PC-3 (cell line): ENCODE measurements around the gene ULK4. TPM values are rescaled to one million over a fixed set of nuclear protein-coding genes. Genes with fewer than 3 reads are reported as not detected.

Experiments
- ATAC-seq: fragments of 200-7000 bp; cut with Tn5 transposase; 2 replicates; pipeline ENCODE4 v1.9.1; 2020; ENCODE audit warnings: mild to moderate bottlenecking, moderate library complexity
- BruUV-seq: library from RNA; stranded (reverse); fragments of 400-500 nt; replicated peaks from 2 replicates; lab custom pipeline; 2021; lab: Mats Ljungman, UMichigan
- CTCF ChIA-PET: fragments of 300-600 bp; sonication (Branson Sonifier 250); formaldehyde crosslinking; loops from one replicate; lab custom pipeline; 2022; ENCODE audit warnings: antibody characterized with exemption; lab: Charles Lee
- POLR2A ChIA-PET: fragments of 300-600 bp; sonication (Branson Sonifier 250); formaldehyde crosslinking; loops from one replicate; lab custom pipeline; 2022; ENCODE audit warnings: antibody characterized with exemption; ENCODE audit not compliant: unreplicated experiment; lab: Charles Lee
- DNase-seq: peaks from one replicate; pipeline ENCODE4 v3.0.0-alpha.2; 2015
- H2AFZ ChIP-seq: fragments of 300-600 bp; sonication (generic); 2 replicates; pipeline ENCODE4 v1.6.0; 2016; ENCODE audit warnings: antibody characterized with exemption, low read length
- H3F3A ChIP-seq: fragments of 300-600 bp; sonication (generic); one replicate; pipeline ENCODE4 v1.6.0; 2017; ENCODE audit warnings: antibody characterized with exemption, low read length, control low read depth, mild to moderate bottlenecking; ENCODE audit not compliant: unreplicated experiment
- H3K27ac ChIP-seq: fragments of 300-600 bp; sonication (generic); 2 replicates; pipeline ENCODE4 v1.5.1; 2016; ENCODE audit warnings: mild to moderate bottlenecking, low read length
- H3K27me3 ChIP-seq: fragments of 300-600 bp; sonication (generic); 2 replicates; pipeline ENCODE4 v1.6.1; 2016; ENCODE audit warnings: low read length, mixed read lengths
- H3K36me3 ChIP-seq: fragments of 300-600 bp; sonication (generic); 2 replicates; pipeline ENCODE4 v1.6.1; 2016; ENCODE audit warnings: low read depth, mixed run types, low read length, mixed read lengths
- H3K4me1 ChIP-seq: fragments of 300-600 bp; sonication (generic); 2 replicates; pipeline ENCODE4 v1.5.1; 2016; ENCODE audit warnings: low read length; ENCODE audit not compliant: insufficient read depth
- H3K4me2 ChIP-seq: fragments of 300-600 bp; sonication (generic); 2 replicates; pipeline ENCODE4 v1.6.0; 2016; ENCODE audit warnings: low read length
- H3K4me3 ChIP-seq: fragments of 300-600 bp; sonication (generic); 2 replicates; pipeline ENCODE4 v1.5.1; 2016; ENCODE audit warnings: mild to moderate bottlenecking, low read length, mixed read lengths
- H3K79me2 ChIP-seq: fragments of 300-600 bp; sonication (generic); 2 replicates; pipeline ENCODE4 v1.6.1; 2017; ENCODE audit warnings: low read length, mixed read lengths
- H3K9ac ChIP-seq: fragments of 300-600 bp; sonication (generic); 2 replicates; pipeline ENCODE4 v1.6.0; 2016; ENCODE audit warnings: mild to moderate bottlenecking, low read length
- H3K9me2 ChIP-seq: fragments of 300-600 bp; sonication (generic); replicated peaks from 2 replicates; pipeline ENCODE4 v1.6.1; 2016; ENCODE audit warnings: mixed run types, low read length, mixed read lengths
- H3K9me3 ChIP-seq: fragments of 300-600 bp; sonication (generic); 2 replicates; pipeline ENCODE4 v1.6.1; 2016; ENCODE audit warnings: low read length, mixed read lengths
- H4K20me1 ChIP-seq: fragments of 300-600 bp; sonication (generic); 2 replicates; pipeline ENCODE4 v1.6.1; 2016; ENCODE audit warnings: low read length, mixed read lengths
- CTCF ChIP-seq: fragments of 300-600 bp; sonication (generic); conservative IDR thresholded peaks from 2 replicates; pipeline ENCODE4 v1.5.1; 2017; ENCODE audit warnings: antibody characterized with exemption, low read depth, mild to moderate bottlenecking, low read length
- EZH2 ChIP-seq: fragments of 300-600 bp; sonication (generic); IDR thresholded peaks from one replicate; pipeline ENCODE4 v1.6.1; 2017; ENCODE audit warnings: antibody characterized with exemption, mild to moderate bottlenecking, low read length; ENCODE audit not compliant: unreplicated experiment
- EZH2phosphoT487 ChIP-seq: fragments of 300-600 bp; sonication (generic); IDR thresholded peaks from 2 replicates; pipeline ENCODE4 v1.6.1; 2018; ENCODE audit warnings: mild to moderate bottlenecking, antibody characterized with exemption, low read length, borderline replicate concordance
- intact Hi-C: fragments of 100-400 bp; cut with micrococcal nuclease; formaldehyde crosslinking; loops from 2 replicates; pipeline ENCODE4 v1.9.0; 2023
- total RNA-seq: library from RNA; depleted of rRNA; stranded (reverse); fragments of >200 nt; gene quantifications from 2 replicates; pipeline ENCODE4 v1.2.3, GENCODE V29; 2014

The ULK4 gene
- total RNA-seq, 1 experiment from 2014 or later: 4.8 TPM

- Histone ChIP-seq H3K9ac (no peak overlapping the region), H3K27me3 (no peaks in the 10 kb centered on the region), H3F3A (no peaks in the 10 kb centered on the region), H3K36me3 (no peaks in the 10 kb centered on the region), H3K4me3 (no peak overlapping the region), H3K79me2 (no peaks in the 10 kb centered on the region), H2AFZ (no peak overlapping the region), H3K4me1 (peaks cover 15% of the 10 kb centered on the region), H3K9me3 (no peaks in the 10 kb centered on the region), H3K27ac (no peak overlapping the region), H3K4me2 (no peak overlapping the region), H3K9me2 (no peaks in the 10 kb centered on the region), H4K20me1 (no peaks in the 10 kb centered on the region)
- DNase-seq (no peak), ATAC-seq (no peak)
- ChIA-PET POLR2A (no interaction called here), CTCF (no interaction called here)
- BruUV-seq: no TSS peak
- intact Hi-C loops: no loop called here
- TF ChIP-seq EZH2phosphoT487 (no peak), CTCF (no peak), EZH2 (no peak)
Measured at GRCh38 chr3:41258239-41258800, 703.6 kb downstream of the ULK4 start.

GRCh38 chr3:41251593-41251992, 710.3 kb downstream of the ULK4 start:
- Histone ChIP-seq H3K9ac (no peak overlapping the region), H3K9me2 (no peaks in the 10 kb centered on the region), H4K20me1 (no peaks in the 10 kb centered on the region), H3K27ac (no peak overlapping the region), H3F3A (no peaks in the 10 kb centered on the region), H3K27me3 (no peaks in the 10 kb centered on the region), H3K9me3 (no peaks in the 10 kb centered on the region), H2AFZ (no peak overlapping the region), H3K79me2 (no peaks in the 10 kb centered on the region), H3K4me3 (no peak overlapping the region), H3K4me1 (no peaks in the 10 kb centered on the region), H3K36me3 (no peaks in the 10 kb centered on the region), H3K4me2 (no peak overlapping the region)
- POLR2A ChIA-PET: no interaction called here
- CTCF ChIA-PET: no interaction called here
- DNase-seq: no peak
- ATAC-seq: no peak
- BruUV-seq: no TSS peak
- no peak for TF ChIP-seq CTCF
- TF ChIP-seq EZH2phosphoT487: no peak
- TF ChIP-seq EZH2: no peak
- intact Hi-C loops: no loop called here

- intact Hi-C loops: no loop called here
- no peaks in the 10 kb centered on the region for H3K27me3 ChIP-seq
- TF ChIP-seq EZH2 (no peak), CTCF (no peak), EZH2phosphoT487 (no peak)
- no peak overlapping the region for H3K4me3 ChIP-seq
- H2AFZ ChIP-seq: no peak overlapping the region
- H3K9me2 ChIP-seq: no peaks in the 10 kb centered on the region
- H4K20me1 ChIP-seq: no peaks in the 10 kb centered on the region
- H3K4me2 ChIP-seq: no peak overlapping the region
- H3F3A ChIP-seq: no peaks in the 10 kb centered on the region
- no peaks in the 10 kb centered on the region for H3K79me2 ChIP-seq
- POLR2A ChIA-PET: no interaction called here
- H3K36me3 ChIP-seq: no peaks in the 10 kb centered on the region
- no peak for DNase-seq
- H3K4me1 ChIP-seq: no peaks in the 10 kb centered on the region
- no peaks in the 10 kb centered on the region for H3K9me3 ChIP-seq
- ATAC-seq: no peak
- CTCF ChIA-PET: no interaction called here
- no peak overlapping the region for H3K27ac ChIP-seq
- BruUV-seq: no TSS peak
- H3K9ac ChIP-seq: no peak overlapping the region
Measured at GRCh38 chr3:41250825-41251224, 711.1 kb downstream of the ULK4 start.
